ENCODE measurements around the gene EGLN3.

DNA sequence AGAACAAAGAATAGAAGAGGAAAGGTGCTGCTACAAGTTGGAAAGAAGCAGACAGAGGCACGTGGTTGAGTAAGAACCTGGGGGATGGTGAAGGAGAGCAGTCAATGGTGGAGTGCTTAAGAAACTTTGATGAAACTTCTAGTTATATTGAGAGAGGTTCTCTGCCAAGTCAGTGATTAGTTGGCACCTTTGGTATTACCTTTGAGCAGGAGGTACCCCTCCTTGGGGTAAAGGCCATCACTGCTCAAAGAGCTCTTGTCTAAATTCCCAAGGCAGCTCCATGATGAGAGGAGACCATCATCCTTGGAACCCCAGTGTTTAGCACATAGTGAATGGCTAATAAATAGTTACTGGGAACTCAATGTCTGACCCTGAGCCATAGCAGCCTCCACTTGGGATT is 1.7 kb upstream of the EGLN3 start:
- TF ChIP-seq, protein P1, sequence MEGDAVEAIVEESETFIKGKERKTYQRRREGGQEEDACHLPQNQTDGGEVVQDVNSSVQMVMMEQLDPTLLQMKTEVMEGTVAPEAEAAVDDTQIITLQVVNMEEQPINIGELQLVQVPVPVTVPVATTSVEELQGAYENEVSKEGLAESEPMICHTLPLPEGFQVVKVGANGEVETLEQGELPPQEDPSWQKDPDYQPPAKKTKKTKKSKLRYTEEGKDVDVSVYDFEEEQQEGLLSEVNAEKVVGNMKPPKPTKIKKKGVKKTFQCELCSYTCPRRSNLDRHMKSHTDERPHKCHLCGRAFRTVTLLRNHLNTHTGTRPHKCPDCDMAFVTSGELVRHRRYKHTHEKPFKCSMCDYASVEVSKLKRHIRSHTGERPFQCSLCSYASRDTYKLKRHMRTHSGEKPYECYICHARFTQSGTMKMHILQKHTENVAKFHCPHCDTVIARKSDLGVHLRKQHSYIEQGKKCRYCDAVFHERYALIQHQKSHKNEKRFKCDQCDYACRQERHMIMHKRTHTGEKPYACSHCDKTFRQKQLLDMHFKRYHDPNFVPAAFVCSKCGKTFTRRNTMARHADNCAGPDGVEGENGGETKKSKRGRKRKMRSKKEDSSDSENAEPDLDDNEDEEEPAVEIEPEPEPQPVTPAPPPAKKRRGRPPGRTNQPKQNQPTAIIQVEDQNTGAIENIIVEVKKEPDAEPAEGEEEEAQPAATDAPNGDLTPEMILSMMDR (conservative IDR thresholded peaks at IDR 0.05 in 1 of 2, IDR thresholded peaks at IDR 0.05 in 1 of 2; ENCODE audit: extremely low read depth in 1 of 2, insufficient read depth in 1 of 2, low read depth in 1 of 2, low read length in 2 of 2) = no peak
- no peak for TF ChIP-seq EZH2 (IDR thresholded peaks at IDR 0.05; ENCODE audit: borderline replicate concordance, low read length)

Data from mammary epithelial cell (primary cell).